CD4-positive, alpha-beta T cell treated with Interleukin-2 at 100 ng/mL for 4 hours (primary cell): ENCODE results near the gene PCDH9.

Experiments
- DNase-seq: peaks from one replicate; pipeline ENCODE4 v3.0.0-alpha.2; 2020; ENCODE audit warnings: low spot score

The PCDH9 gene

GRCh38 chr13:66967811-66968597 lies 262.1 kb downstream of the PCDH9 start:
- no peak for DNase-seq

DNA sequence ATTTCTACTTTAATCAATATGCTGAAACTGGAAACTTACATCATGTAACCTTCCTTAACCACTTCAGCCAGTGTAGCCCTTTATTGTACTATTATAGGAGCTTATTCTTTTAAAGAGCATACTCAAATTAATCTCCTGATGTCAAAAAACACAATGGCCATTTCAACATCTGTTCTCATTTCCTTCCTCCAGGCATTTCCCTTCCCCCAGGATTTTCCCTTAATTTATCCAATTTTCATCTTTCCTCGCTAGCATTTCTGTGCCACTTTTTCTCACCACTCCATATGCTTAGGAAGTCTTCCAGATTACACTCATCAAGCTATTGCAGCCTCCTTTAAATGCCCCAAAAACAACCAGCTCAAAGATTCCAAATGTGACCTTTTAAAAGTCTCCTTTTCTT lies 265.0 kb downstream of the PCDH9 start:
- DNase-seq, result no peak

- DNase-seq, result no peak
These were observed 267.2 kb downstream of the PCDH9 start for GRCh38 chr13:66962953-66963352.

DNA sequence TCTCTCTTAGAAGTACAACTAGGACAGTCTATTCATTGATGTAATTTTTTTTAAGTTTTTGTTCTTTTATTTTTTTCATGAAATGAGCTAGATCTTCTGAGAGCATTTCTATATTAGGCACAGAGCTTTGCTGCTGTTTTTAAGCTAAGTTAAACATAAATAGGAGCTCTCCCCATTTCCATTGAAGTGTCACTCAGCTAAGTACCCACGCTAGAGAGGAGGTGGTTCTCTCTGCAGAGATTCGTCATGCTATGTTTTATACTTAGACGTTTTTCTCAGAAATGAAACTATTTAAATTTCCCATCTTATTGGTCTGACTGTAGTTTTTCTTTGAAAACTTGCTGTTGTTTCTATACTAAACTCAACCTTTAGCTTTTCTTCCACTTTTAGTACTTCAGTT lies 271.5 kb downstream of the PCDH9 start:
- DNase-seq, result no peak

DNA sequence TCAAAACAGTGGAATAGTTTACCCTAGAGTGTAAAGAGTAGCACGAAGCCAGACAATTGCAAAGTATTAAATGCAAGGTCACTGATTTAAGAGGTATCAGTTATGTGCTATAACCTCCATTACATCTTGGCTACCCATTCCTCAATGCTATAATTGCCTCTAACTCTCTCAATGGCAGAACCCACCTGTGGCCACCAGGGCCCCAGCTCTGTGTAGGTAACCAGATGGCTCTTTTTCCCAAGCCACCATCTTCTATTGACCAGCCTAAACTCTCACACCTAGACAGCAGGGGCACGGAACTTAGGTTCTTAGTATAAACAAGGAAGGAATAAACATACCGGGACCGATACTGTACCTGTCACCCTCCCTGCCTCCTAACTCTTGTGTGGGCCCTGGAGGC lies 277.6 kb downstream of the PCDH9 start:
- DNase-seq, result no peak

GRCh38 chr13:66951426-66951825 lies 278.7 kb downstream of the PCDH9 start:
- DNase-seq, result no peak

DNA sequence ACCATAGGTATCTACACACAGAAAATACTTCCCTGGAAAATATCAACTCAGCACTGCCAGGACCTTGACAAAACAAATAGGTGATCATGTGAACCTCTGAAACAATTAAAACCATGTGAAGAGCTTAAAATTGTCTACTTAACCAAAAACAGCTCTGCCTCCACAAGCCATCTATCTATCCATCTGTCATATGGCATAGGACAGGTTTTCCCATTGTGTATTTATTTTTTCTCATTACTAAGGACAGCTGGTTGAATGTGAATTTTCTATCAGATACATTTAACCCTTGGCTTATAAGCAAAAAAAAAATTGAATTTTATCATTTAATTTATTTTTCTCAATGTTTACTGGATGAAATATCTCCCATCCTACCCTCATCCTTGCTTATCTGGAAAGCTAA lies 279.5 kb downstream of the PCDH9 start:
- DNase-seq, result no peak

DNA sequence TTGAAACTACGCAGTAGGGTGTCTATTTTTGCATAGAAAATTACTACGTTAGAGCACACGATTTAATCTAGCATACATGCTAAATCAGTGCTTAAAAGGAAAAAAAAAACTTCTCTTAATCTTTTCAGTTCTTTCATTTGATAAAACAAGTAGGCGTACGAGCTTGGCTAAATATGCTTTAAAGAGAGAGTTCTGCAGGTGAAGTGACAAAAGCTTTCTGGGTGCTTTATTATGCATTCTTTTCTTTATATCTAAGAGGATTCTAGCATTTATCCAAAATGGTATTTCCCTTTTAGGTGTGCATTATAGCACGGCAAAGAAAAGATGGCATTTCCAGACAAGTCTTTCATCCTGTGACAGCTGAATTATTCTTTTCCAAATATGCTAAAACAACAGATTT lies 281.2 kb downstream of the PCDH9 start:
- DNase-seq, result no peak

DNA sequence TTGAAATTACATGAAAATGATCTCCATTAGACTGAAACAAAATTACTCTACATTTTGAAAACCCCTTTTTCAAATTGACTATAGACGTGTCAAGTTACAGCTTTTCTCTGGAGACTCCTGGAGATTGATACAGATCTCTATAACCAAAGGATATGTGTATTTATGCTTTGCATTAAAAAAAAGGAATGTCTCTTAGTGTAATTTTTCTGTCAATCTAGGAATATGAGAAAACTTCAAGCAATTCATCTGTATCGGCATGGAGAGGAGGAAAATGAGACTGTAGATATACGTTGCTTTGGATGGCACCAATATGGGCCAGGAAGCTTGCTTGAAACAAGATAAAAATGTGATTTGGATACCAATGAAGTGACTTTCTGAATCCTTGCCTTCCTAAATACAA lies 286.6 kb downstream of the PCDH9 start:
- DNase-seq, result no peak

GRCh38 chr13:66940113-66940512 lies 290.0 kb downstream of the PCDH9 start:
- DNase-seq, result no peak

DNA sequence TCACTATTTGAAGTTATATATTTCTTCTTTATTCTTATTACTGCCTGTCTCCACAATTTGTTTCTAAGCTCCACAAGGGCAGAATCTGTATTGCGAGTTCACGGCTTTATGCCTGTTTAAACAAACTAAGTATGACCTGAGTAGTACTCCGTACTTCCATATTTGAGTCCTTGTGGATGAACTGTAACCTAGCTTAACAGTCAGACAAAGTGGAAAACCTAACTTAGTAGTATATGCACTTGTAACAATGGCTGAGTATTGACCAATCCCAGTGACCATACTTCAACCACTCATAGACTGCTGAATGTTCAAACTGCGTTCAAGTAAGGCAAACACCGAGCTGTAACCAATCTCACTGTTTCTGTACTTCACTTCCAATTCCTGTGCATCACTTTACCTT lies 292.7 kb downstream of the PCDH9 start:
- DNase-seq, result no peak

DNA sequence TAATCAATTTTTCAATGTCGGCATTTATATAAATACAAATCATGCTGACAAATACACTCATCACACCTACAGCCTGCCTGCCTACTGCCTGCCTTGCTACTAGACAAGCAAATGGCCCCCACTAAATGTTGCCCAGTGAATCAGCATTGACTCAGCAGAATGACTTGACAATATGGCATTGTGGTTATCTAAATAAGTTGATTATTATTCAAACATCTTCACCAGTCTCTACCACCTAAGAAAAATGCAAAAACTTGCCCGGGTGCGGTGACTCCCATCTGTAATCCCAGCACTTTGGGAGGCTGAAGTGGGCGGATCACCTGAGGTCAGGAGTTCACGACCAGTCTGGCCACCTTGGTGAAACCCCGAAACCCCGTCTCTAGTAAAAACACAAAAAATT lies 296.1 kb downstream of the PCDH9 start:
- DNase-seq, result no peak

DNA sequence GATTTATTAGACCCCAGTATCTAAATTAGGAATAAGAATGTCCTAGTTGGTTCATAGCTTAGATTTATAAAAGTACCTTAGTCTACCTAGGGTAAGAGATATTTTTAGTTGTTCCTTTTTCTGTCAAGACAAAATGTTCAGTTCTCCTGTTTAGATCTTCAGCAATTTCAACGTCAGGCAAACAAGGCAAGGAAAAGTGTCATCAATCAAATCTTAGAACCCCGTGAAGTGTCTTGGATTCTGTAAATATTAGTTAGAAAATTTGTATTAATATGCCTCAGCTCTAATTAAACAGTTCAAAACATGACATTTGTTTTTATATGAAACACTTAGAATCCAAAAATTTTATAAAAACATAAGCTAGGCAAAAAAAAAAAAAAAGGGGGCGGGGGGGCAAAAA lies 296.6 kb downstream of the PCDH9 start:
- no peak for DNase-seq

DNA sequence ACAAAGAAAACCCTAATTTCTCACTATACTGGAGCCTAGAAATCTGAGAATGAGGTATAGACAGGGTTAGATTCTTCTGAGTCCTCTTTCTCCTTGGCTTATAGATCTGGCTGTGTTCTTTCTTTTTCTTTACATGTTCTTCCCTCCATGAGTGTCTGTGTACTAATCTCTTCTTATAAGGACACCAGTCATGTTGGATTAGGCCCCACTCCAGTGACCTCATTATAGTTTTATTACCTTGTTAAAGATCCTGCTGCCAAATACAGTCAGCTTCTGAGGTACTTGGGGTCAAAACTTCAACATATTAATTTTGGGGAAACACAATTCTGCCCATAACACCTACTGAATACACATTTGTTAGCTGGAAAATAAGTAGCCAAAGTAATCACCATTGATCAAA lies 302.6 kb downstream of the PCDH9 start:
- no peak for DNase-seq

- DNase-seq, result no peak
These were observed 303.1 kb downstream of the PCDH9 start for GRCh38 chr13:66926851-66927524.

- DNase-seq, result no peak
These were observed 303.8 kb downstream of the PCDH9 start for GRCh38 chr13:66926200-66926850.

DNA sequence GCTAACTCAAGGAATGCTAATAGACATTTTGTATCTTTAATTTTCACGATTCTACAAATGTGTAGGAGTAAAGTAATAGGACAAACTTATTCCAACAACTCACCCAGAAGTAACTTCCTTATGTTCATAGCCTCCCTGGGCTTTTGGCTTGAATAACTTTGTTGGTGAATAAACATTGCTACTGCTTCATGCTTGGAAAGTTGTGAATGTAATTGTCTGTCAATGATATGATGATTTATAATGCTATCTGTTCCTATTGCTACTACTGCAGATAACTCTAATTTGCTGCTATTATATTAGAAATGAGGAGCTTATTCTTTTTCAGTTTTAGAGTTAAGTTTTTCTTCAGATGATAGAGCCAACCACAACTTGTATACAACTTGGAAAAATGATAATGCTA lies 307.7 kb downstream of the PCDH9 start:
- DNase-seq, result no peak

DNA sequence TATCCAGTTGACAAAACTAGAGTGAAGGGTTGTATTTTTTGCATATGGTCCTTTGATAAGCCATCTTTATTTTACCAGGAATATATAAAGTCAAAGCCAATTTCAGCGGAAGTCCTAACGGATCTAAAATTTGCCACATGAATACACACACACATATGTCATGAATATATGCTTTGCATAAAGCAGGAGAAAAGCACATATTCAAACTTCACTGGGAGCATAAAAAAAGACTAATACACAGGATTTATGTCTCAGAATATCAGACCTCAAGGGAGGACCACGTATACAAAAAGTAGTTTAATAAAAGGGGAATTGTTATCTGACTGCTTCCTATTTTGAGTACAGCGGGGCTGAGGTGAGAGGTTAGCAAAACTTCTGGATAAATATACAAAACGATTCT lies 308.7 kb downstream of the PCDH9 start:
- DNase-seq, result no peak

DNA sequence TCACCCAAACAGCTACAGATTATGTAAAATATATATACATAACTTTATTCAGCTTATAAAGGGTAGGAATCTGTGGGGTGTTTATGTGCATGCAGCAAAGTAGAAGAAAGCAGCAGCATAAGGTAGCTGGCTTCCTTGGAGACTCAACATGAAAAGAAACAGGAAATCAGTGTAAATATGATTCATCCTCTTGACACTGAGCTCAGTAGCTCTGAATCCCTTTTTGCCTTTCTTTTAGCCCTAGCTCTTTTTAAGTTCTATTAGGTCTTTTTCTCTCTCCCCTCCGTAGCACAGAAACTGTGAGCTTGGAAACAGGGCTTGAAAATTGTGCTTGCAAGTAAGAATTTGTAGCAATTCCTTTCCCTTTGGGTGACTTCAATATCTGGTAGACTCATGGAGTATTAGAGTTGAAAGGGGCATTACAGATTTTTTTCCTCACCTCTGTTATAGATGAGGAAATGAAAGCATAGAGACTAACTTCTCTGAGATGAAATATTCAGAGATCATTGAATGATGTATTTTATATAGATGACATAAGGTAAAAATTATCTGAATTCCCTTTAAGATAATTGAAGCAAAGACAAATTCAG lies 314.4 kb downstream of the PCDH9 start:
- no peak for DNase-seq

DNA sequence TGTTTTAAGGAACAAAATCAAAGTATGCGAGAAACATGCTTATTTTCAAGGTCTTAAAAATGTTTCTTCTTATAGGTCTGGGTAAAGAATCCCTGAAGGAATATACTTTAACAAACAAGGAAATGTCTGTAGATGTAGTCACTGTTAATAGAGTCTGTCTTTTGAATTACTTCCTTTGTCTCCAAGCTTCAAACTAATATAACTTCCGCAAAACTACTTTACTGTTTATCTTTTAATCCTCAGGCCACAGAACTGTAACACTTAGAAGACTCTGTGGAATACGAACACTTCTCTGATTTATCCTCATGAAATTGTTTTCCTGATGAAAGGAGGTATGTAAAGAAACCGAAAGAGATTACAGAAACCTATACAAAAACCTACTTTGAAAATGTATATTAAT lies 316.0 kb downstream of the PCDH9 start:
- no peak for DNase-seq

- DNase-seq, result no peak
These were observed 318.7 kb downstream of the PCDH9 start for GRCh38 chr13:66911411-66911939.

DNA sequence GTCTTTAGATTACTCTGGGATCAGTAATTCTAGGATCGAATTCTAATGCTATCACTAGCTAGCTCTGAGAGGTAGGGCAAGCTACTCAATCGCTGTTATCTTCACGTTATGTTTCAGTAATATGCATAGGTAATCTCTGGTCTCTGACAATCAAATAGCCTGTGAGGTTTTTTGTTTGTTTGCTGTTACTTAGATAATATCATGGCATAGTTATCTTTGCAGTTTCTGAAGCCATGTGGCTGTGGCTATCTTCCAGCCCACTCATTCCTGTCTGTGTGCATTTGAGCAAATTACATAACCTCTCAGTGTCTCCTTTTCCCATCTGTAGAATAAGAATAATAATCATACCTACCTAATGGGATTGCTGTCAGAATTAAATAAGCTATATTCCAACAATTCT lies 330.2 kb downstream of the PCDH9 start:
- no peak for DNase-seq

- DNase-seq, result no peak
These were observed 333.2 kb downstream of the PCDH9 start for GRCh38 chr13:66896933-66897332.
